B cell (primary cell): ENCODE results near the gene ULK4. TPM values are rescaled to one million over a fixed set of nuclear protein-coding genes. Genes with fewer than 3 reads are reported as not detected.
"Not testable (repeated sequence)": the region's sequence is repeated elsewhere in the genome, so short reads cannot be mapped to it uniquely, and the experiment has no call there.

ENCODE experiments used
- ATAC-seq: fragments of 200-7000 bp; cut with Tn5 transposase; one replicate; pipeline ENCODE4 v1.10.0; 2021; ENCODE audit warnings: low read depth, mild to moderate bottlenecking, moderate number of reproducible peaks, moderate library complexity
- CTCF ChIA-PET: fragments of 350-600 bp; sonication (Branson Sonifier 250); formaldehyde crosslinking; loops from one replicate; lab custom pipeline; 2021; ENCODE audit warnings: antibody characterized with exemption, inconsistent platforms; lab: Charles Lee
- POLR2A ChIA-PET: fragments of 350-600 bp; sonication (Branson Sonifier 250); formaldehyde crosslinking; loops from one replicate; lab custom pipeline; 2021; ENCODE audit warnings: antibody characterized with exemption; lab: Charles Lee
- DNase-seq: peaks from one replicate; pipeline ENCODE4 v3.0.0; 2013
- H2AFZ ChIP-seq: 2 replicates; pipeline ENCODE4 v1.6.1; 2012; ENCODE audit warnings: mild to moderate bottlenecking, low read depth, low read length; ENCODE audit not compliant: insufficient read depth, poor library complexity, severe bottlenecking
- H3K27ac ChIP-seq, 2 donors: 1 replicate in 1 of 2; 2 replicates in 1 of 2; pipeline ENCODE4 v1.5.1; 2012 to 2013; ENCODE audit warnings: low read length in 2 of 2, mild to moderate bottlenecking in 2 of 2, moderate library complexity in 1 of 2
- H3K27me3 ChIP-seq, 4 experiments: fragments of 200-600 bp in 1 of 4; sonication (generic) in 1 of 4; replicated peaks in 1 of 4; 1 replicate in 2 of 4; 2 replicates in 2 of 4; pipeline versions ENCODE4 v1.6.1 to v1.7.0; 2013 to 2016; ENCODE audit warnings: low read length in 3 of 4, mild to moderate bottlenecking in 2 of 4, mixed read lengths in 1 of 4, moderate library complexity in 1 of 4; ENCODE audit not compliant: insufficient read depth in 4 of 4, control insufficient read depth in 3 of 4; ENCODE audit errors: control extremely low read depth in 1 of 4
- H3K36me3 ChIP-seq, 2 experiments: replicated peaks in 1 of 2; 1 replicate in 1 of 2; 2 replicates in 1 of 2; pipeline versions ENCODE4 v1.6.1 to v1.7.1; 2013; ENCODE audit warnings: low read length in 1 of 2; ENCODE audit not compliant: insufficient read depth in 2 of 2, control insufficient read depth in 1 of 2; ENCODE audit errors: control extremely low read depth in 1 of 2, extremely low read depth in 1 of 2
- H3K4me1 ChIP-seq, 2 donors: fragments of 200-600 bp in 1 of 2; sonication (generic) in 1 of 2; 1 replicate in 1 of 2; 2 replicates in 1 of 2; pipeline versions ENCODE4 v1.5.1 to v1.6.1; 2013 to 2017; ENCODE audit warnings: low read length in 2 of 2; ENCODE audit not compliant: control insufficient read depth in 2 of 2, insufficient read depth in 2 of 2
- H3K4me2 ChIP-seq: replicated peaks from 2 replicates; pipeline ENCODE3; 2012; ENCODE audit warnings: mild to moderate bottlenecking, low read depth, low read length; ENCODE audit not compliant: poor library complexity, severe bottlenecking
- H3K4me3 ChIP-seq, 5 experiments: fragments of 200-600 bp in 1 of 5; sonication (generic) in 1 of 5; 1 replicate in 3 of 5; 2 replicates in 2 of 5; pipeline versions ENCODE4 v1.5.1 to v1.7.0; 2011 to 2016; ENCODE audit warnings: low read length in 4 of 5, mild to moderate bottlenecking in 4 of 5, low read depth in 2 of 5, control low read depth in 1 of 5, moderate library complexity in 1 of 5; ENCODE audit not compliant: insufficient read depth in 1 of 5; ENCODE audit errors: control extremely low read depth in 1 of 5, extremely low read depth in 1 of 5
- H3K79me2 ChIP-seq: fragments of 200-600 bp; sonication (generic); one replicate; pipeline ENCODE4 v1.6.0; 2016; ENCODE audit warnings: low read length; ENCODE audit not compliant: control insufficient read depth, insufficient read depth
- H3K9ac ChIP-seq: fragments of 200-600 bp; sonication (generic); 2 replicates; pipeline ENCODE4 v1.6.1; 2017; ENCODE audit warnings: mild to moderate bottlenecking, low read length, moderate library complexity
- H3K9me3 ChIP-seq, 3 donors: one replicate each; pipeline versions ENCODE4 v1.6.1 to v1.7.1; 2013; ENCODE audit warnings: low read length in 2 of 3; ENCODE audit not compliant: control insufficient read depth in 2 of 3, insufficient read depth in 1 of 3; ENCODE audit errors: control extremely low read depth in 1 of 3
- H4K20me1 ChIP-seq: 2 replicates; pipeline ENCODE4 v1.6.0; 2012; ENCODE audit warnings: mild to moderate bottlenecking, low read length; ENCODE audit not compliant: insufficient read depth, control insufficient read depth, poor library complexity, severe bottlenecking
- H3K27ac Mint-ChIP-seq: one replicate; pipeline ENCODE4 v1.8.0; 2021; ENCODE audit warnings: mixed read lengths
- H3K27me3 Mint-ChIP-seq: one replicate; pipeline ENCODE4 v1.8.0; 2021; ENCODE audit warnings: mixed read lengths
- H3K4me1 Mint-ChIP-seq: one replicate; pipeline ENCODE4 v1.8.0; 2021; ENCODE audit warnings: mixed read lengths
- H3K4me3 Mint-ChIP-seq: one replicate; pipeline ENCODE4 v1.8.0; 2021; ENCODE audit warnings: mixed read lengths
- H3K9me3 Mint-ChIP-seq: one replicate; pipeline ENCODE4 v1.8.0; 2022; ENCODE audit warnings: mixed read lengths; ENCODE audit not compliant: insufficient read depth
- EZH2 ChIP-seq: IDR thresholded peaks from 2 replicates; pipeline ENCODE4 v1.6.1; 2012; ENCODE audit warnings: borderline replicate concordance, low read depth, mild to moderate bottlenecking, moderate library complexity, low read length; ENCODE audit not compliant: insufficient read depth, poor library complexity, severe bottlenecking
- WGBS: methylation state at CpG from one replicate; pipeline ENCODE4 v1.1.5; 2013; ENCODE audit warnings: missing lambda C conversion rate; ENCODE audit not compliant: insufficient coverage; 5-methylcytosine and 5-hydroxymethylcytosine counted together
- intact Hi-C: fragments of 100-400 bp; cut with micrococcal nuclease; formaldehyde crosslinking; loops from one replicate; pipeline ENCODE4 v1.10.0; 2022
- polyA plus RNA-seq: library from polyadenylated mRNA; depleted of rRNA; stranded (reverse); fragments of >200 nt; gene quantifications from 2 replicates; pipeline ENCODE4 v1.2.3, GENCODE V29; 2012
- total RNA-seq, 2 donors: library from RNA; stranded (reverse); fragments of 120-200 nt in 1 of 2; gene quantifications; 1 replicate in 1 of 2; 2 replicates in 1 of 2; pipeline versions ENCODE4 v1.2.3 to v1.2.4, GENCODE V29; 2013 to 2022

ULK4 gene
- total and polyA plus RNA-seq, 2 donors (not counting 1 experiment from before 2014, with no cell fraction given) = 5.2 to 33.7 TPM

GRCh38 chr3:41679374-41679773, 282.5 kb downstream of the ULK4 start:
- Mint-ChIP-seq H3K27me3 (no peaks in the 10 kb centered on the region), H3K9me3 (no peaks in the 10 kb centered on the region), H3K4me3 (no peak overlapping the region), H3K4me1 (no peaks in the 10 kb centered on the region), H3K27ac (no peak overlapping the region)
- Histone ChIP-seq H2AFZ (no peak overlapping the region), H3K27ac (no peak overlapping the region), H3K79me2 (no peaks in the 10 kb centered on the region), H3K27me3 (no peaks in the 10 kb centered on the region), H3K4me1 (no peaks in the 10 kb centered on the region), H3K9me3 (no peaks in the 10 kb centered on the region), H3K4me3 (no peak overlapping the region), H4K20me1 (no peaks in the 10 kb centered on the region), H3K4me2 (no peak overlapping the region), H3K9ac (no peak overlapping the region), H3K36me3 (no peaks in the 10 kb centered on the region)
- CTCF ChIA-PET = no interaction called here
- POLR2A ChIA-PET = no interaction called here
- intact Hi-C loops = no loop called here
- DNase-seq (no peak), ATAC-seq (no peak)
- no peak for TF ChIP-seq EZH2
- no CpG with 5 or more reads among the region's 1 CpG for WGBS

GRCh38 chr3:41675102-41675501, 286.8 kb downstream of the ULK4 start:
- H3K79me2 ChIP-seq, H3K27ac ChIP-seq, DNase-seq, H3K4me3 ChIP-seq, H3K9me3 ChIP-seq, H3K9me3 Mint-ChIP-seq, H3K27ac Mint-ChIP-seq, H3K27me3 Mint-ChIP-seq, intact Hi-C loops, H3K36me3 ChIP-seq, H3K27me3 ChIP-seq, H3K4me1 ChIP-seq, H3K4me3 Mint-ChIP-seq, H3K4me1 Mint-ChIP-seq, H2AFZ ChIP-seq, ATAC-seq, H3K9ac ChIP-seq, POLR2A ChIA-PET, H3K4me2 ChIP-seq, CTCF ChIA-PET, H4K20me1 ChIP-seq: not testable (repeated sequence)
- 96% methylated on average over 6 of the region's 7 CpGs for WGBS
